Measurements from ENCODE around the gene PDZD4. TPM values are rescaled to one million over a fixed set of nuclear protein-coding genes. Genes with fewer than 3 reads are reported as not detected.

PDZD4 gene
- total RNA-seq, 4 donors from 2014 or later: 0.65 to 1.3 (median 0.80) TPM

DNA sequence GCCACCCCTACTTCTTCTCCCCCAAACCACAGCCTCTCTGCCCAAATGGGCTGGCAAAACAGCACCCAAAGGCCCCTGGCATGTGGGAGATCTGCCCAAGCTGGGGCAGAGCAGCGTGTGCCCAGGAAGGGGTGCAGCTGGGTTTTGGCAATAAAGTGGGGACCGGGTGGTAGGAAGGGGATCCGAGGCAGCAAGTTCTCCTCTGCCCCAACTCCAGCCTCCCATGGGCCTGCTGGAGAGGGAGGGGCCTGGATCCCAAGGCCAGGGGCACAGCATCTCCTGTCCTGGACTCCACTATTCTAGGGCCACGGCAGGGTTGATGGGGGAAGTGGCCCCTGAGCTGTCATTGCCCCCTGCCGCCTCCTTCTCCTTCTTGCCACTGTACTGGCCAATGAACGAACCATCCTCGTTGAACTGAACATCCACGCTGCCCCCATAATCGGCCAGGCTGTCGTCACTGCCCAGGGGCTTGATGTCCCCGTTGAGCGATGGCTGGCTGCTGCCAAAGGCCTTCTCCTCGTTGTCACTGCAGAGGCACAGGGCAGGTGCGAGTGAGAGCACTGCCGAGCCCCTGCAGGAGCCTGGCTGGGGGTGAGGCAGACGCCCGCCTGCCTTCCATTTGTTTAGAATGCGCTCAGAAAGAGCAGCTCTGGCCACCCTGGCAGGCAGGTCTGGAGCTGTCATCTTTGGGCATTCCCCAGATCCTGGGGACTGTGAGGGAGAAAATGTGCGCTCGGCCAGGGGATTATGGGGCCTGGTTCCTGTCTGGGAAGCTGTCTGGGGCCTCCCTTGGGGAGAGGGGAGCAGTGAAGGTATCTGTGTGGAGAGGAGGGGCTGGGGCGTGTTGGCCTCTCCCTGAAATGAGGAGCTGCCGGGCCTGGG lies 32.3 kb upstream of the PDZD4 start:
- TF ChIP-seq, protein P1, sequence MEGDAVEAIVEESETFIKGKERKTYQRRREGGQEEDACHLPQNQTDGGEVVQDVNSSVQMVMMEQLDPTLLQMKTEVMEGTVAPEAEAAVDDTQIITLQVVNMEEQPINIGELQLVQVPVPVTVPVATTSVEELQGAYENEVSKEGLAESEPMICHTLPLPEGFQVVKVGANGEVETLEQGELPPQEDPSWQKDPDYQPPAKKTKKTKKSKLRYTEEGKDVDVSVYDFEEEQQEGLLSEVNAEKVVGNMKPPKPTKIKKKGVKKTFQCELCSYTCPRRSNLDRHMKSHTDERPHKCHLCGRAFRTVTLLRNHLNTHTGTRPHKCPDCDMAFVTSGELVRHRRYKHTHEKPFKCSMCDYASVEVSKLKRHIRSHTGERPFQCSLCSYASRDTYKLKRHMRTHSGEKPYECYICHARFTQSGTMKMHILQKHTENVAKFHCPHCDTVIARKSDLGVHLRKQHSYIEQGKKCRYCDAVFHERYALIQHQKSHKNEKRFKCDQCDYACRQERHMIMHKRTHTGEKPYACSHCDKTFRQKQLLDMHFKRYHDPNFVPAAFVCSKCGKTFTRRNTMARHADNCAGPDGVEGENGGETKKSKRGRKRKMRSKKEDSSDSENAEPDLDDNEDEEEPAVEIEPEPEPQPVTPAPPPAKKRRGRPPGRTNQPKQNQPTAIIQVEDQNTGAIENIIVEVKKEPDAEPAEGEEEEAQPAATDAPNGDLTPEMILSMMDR (IDR thresholded peaks at IDR 0.05; ENCODE audit: low read depth): no peak

DNA sequence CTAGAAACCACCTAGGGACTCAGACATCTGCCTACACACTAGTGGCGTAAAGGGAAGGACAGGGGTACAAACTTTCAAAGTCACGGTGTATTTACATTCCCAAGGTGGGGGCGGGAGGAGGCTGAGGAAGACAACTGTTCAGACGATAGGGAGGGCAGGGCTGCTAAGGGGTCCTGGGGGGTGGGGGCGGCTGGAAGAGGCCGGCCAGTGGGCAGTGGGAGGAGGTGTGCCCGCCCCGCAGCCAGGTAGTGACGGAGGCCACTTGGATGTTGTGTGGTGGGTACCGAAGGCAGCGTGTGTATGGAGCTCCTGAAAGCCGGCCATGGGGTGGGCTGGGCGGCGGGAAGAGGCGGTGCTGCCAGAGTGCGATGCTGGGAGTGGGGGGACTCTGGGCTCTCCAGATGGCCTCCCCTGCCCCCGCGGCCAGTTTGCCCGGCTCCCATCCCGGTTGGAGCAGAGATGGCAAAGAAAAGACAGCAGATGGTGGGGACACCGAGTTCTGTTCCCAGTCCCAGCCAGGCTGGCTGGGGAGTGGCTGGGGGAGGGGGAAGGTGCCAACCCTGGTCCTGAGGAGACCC lies 31.5 kb upstream of the PDZD4 start:
- TF ChIP-seq, protein P1 (IDR thresholded peaks at IDR 0.05; ENCODE audit: low read depth): no peak

DNA sequence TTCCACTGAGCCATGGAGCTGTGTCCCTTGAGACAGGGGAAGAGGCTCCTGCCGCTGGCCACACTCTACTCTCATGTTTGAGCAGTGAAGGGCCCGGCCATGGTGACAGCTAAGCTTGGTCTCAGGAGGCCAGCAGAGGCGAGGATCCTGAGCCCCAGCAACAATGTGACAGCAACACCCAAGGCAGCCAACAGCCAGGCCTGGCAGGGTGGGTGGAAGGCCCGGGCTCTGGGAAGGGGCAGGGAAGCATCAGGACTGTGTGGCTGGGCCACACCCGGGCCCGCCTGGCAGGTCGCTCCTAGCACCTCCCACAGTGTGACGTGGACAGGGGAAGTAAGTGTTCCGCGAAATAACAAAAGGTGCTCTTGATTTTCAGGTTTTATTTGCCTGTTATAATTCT lies 30.8 kb upstream of the PDZD4 start:
- TF ChIP-seq, protein P1 (IDR thresholded peaks at IDR 0.05; ENCODE audit: low read depth): no peak

DNA sequence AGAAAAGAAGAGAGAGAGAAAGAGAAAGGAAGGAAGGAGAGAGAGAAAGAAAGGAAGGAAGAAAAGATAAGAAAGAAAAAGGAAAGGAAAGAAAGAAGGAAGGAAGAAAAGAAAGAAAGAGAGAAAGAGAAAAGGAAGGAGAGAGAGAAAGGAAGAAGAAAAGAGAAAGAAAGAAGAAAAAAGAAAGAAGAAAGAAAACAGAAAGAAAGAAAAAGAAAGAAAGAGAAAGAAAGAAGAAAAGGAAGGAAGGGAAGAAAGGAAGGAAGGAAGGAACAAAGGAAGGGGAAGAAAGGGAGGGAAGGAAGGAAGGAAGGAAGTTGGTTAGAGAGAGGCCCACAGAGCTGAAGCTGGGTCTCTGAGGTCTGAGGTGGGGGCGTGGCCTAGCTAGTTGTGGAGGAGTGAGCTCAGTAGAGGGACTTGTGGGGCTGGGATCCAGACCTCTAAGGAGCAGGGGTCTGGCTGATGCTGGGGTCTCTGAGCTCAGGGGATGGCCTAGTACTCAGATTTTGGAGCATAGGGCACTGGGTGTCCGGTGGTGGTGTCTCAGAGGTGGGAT lies 27.1 kb upstream of the PDZD4 start:
- TF ChIP-seq, protein P1 (IDR thresholded peaks at IDR 0.05; ENCODE audit: low read depth): no peak

DNA sequence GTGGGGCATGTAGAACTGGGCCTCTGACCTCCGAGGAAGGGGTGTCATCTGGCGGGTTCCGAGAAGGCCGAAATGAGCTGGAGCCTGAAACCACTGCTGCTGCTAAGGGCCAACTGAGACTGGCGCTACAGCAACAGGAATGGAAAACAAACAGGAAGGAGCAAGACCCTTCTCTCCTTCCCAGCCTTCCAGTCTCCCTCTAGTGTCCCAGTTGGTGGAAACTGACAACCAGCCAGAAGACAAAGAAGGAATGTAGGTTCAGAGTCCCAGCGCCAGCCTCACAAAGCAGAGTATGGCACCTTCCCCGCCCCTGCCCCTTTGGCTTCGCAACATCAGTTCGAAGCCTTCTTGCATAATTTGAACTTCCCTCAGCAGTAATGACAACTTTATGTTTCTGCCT lies 24.4 kb upstream of the PDZD4 start:
- TF ChIP-seq, protein P1 (IDR thresholded peaks at IDR 0.05; ENCODE audit: low read depth): no peak

DNA sequence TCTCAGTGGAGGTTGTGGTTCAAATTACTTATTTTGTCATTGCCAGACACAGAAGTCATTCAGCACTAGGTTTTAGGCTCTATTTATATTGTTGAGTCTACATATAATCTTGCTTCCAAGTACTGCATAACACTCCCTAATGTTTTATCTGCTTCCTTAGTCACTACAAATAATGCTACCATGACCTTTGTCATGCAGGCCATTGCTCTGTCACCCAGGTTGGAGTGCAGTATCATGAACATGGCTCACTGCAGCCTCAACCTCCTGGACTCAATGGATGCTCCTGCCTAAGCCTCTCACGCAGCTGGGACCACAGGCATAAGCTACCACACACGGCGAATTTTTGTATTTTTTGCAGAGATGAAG lies 23.5 kb upstream of the PDZD4 start:
- TF ChIP-seq, protein P1 (IDR thresholded peaks at IDR 0.05; ENCODE audit: low read depth): no peak

DNA sequence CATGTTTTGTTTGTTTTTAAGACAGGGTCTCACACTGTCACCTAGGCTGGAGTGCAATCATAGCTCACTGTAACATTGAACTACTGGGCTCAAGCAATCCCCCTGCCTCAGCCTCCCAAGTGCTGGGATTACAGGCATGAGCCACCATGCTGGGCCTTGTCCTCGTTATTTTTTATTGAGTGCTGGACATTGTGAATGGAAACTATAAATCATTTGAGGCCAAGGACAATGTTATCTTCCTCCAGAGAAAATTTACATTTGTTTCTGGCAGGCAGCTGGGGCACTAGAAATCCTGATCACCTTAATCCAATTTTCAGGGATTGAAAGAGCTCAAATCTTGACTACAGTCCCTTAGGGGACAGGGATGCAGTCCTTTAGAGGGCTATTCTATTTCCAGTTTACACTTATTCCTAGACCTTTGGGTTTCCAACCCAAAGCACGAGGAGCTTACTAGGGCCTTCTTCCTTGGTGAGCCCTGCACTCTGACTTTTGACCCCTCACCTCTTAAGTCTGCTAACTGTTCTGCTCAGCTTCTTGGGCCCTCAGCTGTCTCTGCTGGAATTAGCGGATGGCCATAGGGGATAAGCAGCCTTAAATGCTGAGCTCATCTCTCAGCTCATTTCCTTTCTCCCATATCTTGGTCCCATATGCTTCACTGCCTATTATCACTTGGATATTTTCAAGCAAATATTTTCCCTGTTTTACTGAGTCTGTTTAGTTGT lies 23.0 kb upstream of the PDZD4 start:
- TF ChIP-seq, protein P1 (IDR thresholded peaks at IDR 0.05; ENCODE audit: low read depth): no peak

All from subcutaneous adipose tissue (tissue), 4 donors.